IgD-negative memory B cell (primary cell): ENCODE data around the gene GYS1. TPM values are rescaled to one million over a fixed set of nuclear protein-coding genes. Genes with fewer than 3 reads are reported as not detected.
"Not testable (repeated sequence)": the region's sequence is repeated elsewhere in the genome, so short reads cannot be mapped to it uniquely, and the experiment has no call there.

Experiments
- H3K27ac Mint-ChIP-seq, 3 donors: one replicate each; pipeline ENCODE4 v1.8.0; 2020 to 2022; ENCODE audit warnings: mild to moderate bottlenecking in 3 of 3, mixed read lengths in 3 of 3, moderate library complexity in 1 of 3
- H3K27me3 Mint-ChIP-seq: one replicate; pipeline ENCODE4 v1.8.0; 2021; ENCODE audit warnings: mixed read lengths
- H3K36me3 Mint-ChIP-seq: one replicate; pipeline ENCODE4 v1.8.0; 2020; ENCODE audit warnings: mild to moderate bottlenecking, mixed read lengths
- H3K4me1 Mint-ChIP-seq, 3 donors: one replicate each; pipeline ENCODE4 v1.8.0; 2020 to 2022; ENCODE audit warnings: mixed read lengths in 3 of 3, mild to moderate bottlenecking in 1 of 3
- H3K4me3 Mint-ChIP-seq, 4 donors: one replicate each; pipeline ENCODE4 v1.8.0; 2020 to 2022; ENCODE audit warnings: mild to moderate bottlenecking in 4 of 4, mixed read lengths in 4 of 4, moderate library complexity in 3 of 4
- H3K9me3 Mint-ChIP-seq, 3 donors: one replicate each; pipeline ENCODE4 v1.8.0; 2020 to 2021; ENCODE audit warnings: mixed read lengths in 3 of 3, mild to moderate bottlenecking in 1 of 3
- polyA plus RNA-seq: library from polyadenylated mRNA; unstranded; fragments of 300-500 nt; fragmentation: Illumina TruSeq; gene quantifications from one replicate; pipeline ENCODE4 v1.2.3, GENCODE V29; 2021

Gene GYS1
- polyA plus RNA-seq, 1 donor from 2014 or later: 26.4 TPM

DNA sequence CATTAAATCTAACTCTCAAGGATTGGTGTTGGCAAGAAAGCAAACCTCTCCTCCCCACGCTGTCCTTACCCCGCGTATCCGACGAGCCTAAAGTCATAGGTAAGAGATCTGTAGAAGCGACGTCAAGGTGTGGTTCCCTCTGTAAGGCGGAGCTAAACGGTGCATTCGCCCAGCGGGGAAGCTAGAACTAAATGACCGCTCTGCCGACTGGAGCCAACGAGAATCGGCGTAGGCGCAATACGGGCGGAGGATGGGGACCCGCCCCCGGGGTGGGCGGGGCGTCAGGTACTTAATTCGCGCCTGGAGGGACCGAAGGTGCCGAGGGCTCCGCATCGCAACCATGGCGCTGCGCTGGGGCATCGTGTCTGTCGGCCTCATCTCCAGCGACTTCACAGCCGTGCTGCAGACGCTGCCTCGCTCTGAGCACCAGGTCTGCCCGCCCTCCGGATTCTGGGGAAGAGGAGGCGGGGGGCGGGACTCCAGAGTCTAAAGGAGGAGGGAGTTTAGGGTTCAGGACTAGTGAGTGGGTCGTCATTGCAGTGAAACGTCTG, 59.7 kb downstream of the GYS1 start, which contains the start of gene DHDH:
Gene DHDH, plus strand, starts transcription at position 318 of the 551 bp plus-strand sequence. Its CDS starts 23 bp downstream, at position 341.
- Mint-ChIP-seq H3K27me3 (peaks cover 7% of the 10 kb centered on the region), H3K36me3 (no peaks in the 10 kb centered on the region), H3K4me1 (peaks cover 3 to 10% (median 6%) of the 10 kb centered on the region in 3 donors), H3K4me3 (peak within 1 kb of the TSS; percentile 67 to 94 (median 87)), H3K9me3 (no peaks in the 10 kb centered on the region), H3K27ac (no peak within 1 kb of the TSS)

DNA sequence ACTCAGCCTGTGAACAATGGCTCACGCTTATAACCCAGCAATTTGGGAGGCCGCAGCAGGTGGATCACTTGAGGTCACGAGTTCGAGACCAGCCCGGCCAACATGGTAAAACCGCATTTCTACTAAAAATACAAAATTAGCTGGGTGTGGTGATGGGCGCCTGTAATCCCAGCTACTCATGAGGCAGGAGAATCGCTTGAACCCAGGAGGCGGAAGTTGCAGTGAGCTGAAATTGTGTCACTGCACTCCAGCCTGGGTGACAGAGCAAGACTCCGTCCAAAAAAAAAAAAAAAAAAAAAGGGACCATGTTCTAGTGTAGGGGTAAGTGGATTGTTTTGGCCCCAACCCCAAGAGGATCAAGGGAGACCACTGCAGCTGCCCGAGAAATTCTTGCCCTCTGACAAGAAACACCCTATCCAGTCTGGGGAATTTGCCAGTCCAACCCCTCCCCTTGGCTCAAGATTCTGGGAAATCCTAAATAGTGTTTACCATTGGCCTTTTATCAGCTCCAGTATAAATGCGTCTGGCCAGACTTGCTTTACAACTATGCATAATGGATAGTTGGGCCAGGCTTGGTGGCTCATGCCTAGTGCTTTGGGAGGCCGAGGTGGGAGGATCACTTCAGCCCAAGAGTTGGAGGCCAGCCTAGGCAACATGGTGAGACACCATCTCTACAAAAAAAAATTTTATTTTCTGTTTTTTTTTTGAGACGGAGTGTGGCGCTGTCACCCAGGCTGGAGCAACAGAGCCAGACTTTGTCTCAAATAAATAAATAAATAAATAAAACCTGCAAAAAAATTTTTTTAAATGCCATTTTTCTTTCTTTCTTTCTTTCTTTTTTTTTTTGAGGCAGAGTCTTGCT, 64.7 kb downstream of the GYS1 start:
- H3K27me3 Mint-ChIP-seq: peaks cover 5% of the 10 kb centered on the region
- no peak overlapping the region for H3K4me3 Mint-ChIP-seq
- H3K36me3 Mint-ChIP-seq: no peaks in the 10 kb centered on the region
- peaks cover 3 to 4% (median 3%) of the 10 kb centered on the region in 3 donors for H3K4me1 Mint-ChIP-seq
- H3K27ac Mint-ChIP-seq: no peak overlapping the region
- H3K9me3 Mint-ChIP-seq: no peaks in the 10 kb centered on the region

DNA sequence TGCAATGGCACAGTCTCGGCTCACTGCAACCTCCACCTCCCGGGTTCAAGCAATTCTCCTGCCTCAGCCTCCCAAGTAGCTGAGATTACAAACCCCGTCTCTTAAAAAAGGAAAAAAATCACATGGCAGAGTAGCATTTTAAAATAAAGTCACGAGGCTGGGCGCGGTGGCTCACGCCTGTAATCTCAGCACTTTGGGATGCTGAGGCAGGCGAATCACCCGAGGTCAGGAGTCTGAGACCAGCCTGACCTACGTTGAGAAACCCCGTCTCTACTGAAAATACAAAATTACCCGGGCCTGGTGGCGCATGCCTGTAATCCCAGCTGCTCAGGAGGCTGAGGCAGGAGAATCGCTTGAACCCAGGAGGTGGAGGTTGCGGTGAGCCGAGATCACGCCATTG, 65.4 kb downstream of the GYS1 start:
- not testable (repeated sequence) for H3K36me3 Mint-ChIP-seq, H3K4me1 Mint-ChIP-seq, H3K4me3 Mint-ChIP-seq, H3K27me3 Mint-ChIP-seq, H3K27ac Mint-ChIP-seq, H3K9me3 Mint-ChIP-seq

DNA sequence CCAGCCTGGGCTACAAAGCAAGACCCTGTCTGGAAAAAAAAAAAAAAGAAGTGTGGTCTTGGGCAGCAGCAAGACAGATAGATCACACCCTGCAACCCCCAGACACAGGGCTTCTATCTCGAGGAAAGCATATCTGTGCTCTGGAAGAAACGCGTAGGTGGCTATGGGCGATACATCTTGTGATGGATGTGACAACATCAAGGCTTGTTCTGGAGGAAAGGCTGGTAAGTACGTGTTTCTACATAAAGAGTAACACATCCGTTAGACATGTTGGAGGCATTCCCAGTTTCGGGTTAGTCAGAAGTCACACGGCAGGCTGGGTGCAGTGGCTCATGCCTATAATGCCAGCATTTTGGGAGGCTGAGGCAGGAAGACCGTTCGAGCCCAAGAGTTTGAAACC, 66.2 kb downstream of the GYS1 start:
- Mint-ChIP-seq H3K9me3 (no peaks in the 10 kb centered on the region), H3K4me3 (peak overlapping the region in 1 of 4 donors; percentile 31), H3K27me3 (no peaks in the 10 kb centered on the region), H3K27ac (no peak overlapping the region), H3K4me1 (peaks cover 0 to 1% (median 0%) of the 10 kb centered on the region in 3 donors), H3K36me3 (peaks cover 3% of the 10 kb centered on the region)

DNA sequence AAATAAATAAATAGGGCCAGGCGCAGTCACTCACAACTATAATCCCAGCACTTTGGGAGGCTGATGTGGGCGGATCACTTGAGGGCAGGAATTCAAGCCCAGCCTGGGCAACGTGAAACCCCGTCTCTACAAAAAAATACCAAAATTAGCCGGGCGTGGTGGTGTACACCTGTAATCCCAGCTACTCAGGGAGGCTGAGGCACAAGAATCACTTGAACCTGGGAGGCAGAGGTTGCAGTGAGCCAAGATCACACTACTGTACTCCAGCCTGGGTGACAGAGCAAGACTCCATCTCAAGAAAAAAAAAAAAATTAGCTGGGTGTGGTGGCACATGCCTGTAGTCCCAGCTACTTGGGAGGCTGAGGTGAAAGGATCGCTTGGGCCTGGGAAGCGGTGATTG, 67.2 kb downstream of the GYS1 start:
- H3K27me3 Mint-ChIP-seq, H3K27ac Mint-ChIP-seq, H3K4me3 Mint-ChIP-seq, H3K4me1 Mint-ChIP-seq, H3K36me3 Mint-ChIP-seq, H3K9me3 Mint-ChIP-seq: not testable (repeated sequence)

DNA sequence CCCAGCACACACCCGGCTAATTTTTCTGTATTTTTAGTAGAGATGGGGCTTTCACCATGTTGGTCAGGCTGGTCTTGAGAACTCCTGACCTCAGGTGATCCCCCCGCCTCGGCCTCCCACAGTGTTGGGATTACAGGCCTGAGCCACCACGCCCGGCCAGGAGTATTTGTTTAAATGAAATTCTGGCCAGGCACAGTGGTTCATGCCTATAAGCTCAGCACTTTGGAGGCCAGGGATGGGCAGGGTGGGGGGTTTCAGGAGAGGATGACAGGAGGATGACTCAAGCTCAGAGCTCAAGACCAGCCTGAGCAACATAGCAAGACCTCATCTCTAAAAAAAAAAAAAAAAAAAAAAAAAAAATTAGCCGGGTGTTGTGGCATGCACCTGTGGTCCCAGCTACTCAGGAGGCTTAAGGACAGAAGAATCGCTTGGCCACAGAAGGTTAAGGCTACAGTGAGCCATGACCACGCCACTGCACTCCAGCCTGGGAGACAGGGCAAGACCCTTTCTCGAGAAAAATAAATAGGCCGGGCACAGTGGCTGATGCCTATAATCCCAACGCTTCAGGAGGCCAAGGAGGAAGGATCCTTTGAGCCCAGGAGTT, 67.8 kb downstream of the GYS1 start:
- Mint-ChIP-seq H3K9me3 (no peaks in the 10 kb centered on the region), H3K27ac (no peak overlapping the region), H3K27me3 (no peaks in the 10 kb centered on the region)

DNA sequence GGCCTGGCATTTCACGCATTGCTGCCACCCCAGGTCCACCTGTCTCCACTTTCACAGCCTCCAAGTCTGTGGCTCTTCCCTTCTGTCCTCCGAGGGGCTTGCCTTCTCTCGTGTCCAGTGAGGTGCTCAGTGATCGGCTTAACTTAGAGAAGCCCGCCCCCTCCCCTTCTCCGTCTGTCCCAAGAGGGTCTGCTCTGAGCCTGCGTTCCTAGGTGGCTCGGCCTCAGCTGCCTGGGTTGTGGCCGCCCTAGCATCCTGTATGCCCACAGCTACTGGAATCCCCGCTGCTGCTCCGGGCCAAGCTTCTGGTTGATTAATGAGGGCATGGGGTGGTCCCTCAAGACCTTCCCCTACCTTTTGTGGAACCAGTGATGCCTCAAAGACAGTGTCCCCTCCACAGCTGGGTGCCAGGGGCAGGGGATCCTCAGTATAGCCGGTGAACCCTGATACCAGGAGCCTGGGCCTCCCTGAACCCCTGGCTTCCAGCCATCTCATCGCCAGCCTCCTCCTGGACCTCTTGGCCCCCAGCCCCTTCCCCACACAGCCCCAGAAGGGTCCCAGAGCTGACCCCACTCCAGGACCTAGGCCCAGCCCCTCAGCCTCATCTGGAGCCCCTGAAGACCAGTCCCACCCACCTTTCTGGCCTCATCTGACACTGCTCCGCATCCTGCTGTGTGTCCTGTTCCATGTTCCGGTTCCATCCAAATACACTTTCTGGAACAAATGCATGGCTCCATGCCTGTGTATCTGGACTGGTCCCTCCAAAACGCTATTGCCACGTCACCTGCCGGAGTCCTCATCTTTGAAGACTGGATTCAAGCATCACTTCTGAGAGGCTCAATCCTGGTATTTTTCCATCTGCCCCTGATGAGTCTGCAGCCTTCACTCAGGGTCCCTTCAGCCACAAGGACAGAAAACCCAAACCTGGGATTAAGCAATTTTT, 70.3 kb downstream of the GYS1 start:
- Mint-ChIP-seq H3K27ac (no peak overlapping the region), H3K4me3 (peak overlapping the region in 1 of 4 donors; percentile 41), H3K27me3 (no peaks in the 10 kb centered on the region), H3K36me3 (peaks cover 5% of the 10 kb centered on the region), H3K4me1 (peaks cover 0 to 5% (median 4%) of the 10 kb centered on the region in 3 donors), H3K9me3 (no peaks in the 10 kb centered on the region)

More for the DNA sequence above, 67.8 kb downstream of the GYS1 start:
- Mint-ChIP-seq H3K4me1 (peaks cover 0 to 1% (median 0%) of the 10 kb centered on the region in 3 donors), H3K4me3 (no peak overlapping the region), H3K36me3 (peaks cover 3% of the 10 kb centered on the region)

DNA sequence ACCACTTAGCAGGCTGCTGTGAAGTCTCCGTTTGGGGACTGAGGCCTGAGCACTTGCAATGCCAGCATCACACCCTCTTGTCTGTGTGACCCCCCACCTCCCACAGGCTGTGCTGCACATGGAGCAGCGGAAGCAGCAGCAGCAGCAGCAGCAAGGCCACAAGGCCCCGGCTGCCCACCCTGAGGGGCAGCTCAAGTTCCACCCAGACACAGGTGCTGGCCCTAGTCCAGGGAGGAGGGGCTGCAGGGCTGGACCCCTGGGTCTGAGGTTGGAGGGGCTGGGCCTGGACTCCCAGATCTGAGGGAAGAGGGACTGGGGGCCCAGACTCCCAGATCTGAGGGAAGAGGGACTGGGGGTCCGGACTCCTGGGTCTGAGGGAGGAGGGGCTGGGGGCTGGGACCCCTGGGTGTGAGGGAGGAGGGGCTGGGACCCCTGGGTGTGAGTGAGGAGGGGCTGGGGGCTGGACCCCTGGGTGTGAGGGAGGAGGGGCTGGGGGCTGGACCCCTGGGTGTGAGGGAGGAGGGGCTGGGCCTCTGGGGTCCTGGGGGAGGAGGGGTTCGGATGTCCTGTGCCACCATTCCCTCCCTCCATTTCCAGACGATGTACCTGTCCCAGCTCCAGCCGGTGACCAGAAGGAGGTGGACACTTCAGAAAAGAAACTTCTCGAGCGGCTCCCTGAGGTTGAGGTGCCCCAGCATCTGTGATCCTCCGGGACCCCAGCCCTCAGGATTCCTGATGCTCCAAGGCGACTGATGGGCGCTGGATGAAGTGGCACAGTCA, 71.2 kb downstream of the GYS1 start:
- Mint-ChIP-seq H3K9me3 (no peaks in the 10 kb centered on the region), H3K4me3 (no peak overlapping the region), H3K27me3 (no peaks in the 10 kb centered on the region), H3K4me1 (peaks cover 0 to 6% (median 6%) of the 10 kb centered on the region in 3 donors), H3K27ac (no peak overlapping the region), H3K36me3 (peaks cover 5% of the 10 kb centered on the region)

DNA sequence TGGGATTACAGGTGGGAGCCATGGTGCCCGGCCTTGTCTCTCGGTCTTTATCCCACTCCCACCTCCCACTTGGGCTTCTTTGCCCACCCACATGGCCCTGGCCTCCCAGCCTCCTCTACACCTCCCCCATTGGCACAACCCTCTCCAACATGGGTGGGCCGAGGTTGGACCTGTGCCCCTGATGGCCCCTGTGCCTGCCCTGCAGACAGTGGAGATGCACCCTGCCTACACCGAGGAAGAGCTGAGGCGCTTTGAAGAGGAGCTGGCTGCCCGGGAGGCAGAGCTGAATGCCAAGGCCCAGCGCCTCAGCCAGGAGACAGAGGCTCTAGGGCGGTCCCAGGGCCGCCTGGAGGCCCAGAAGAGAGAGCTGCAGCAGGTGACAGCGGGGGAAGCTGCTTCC, 72.2 kb downstream of the GYS1 start:
- H3K27ac Mint-ChIP-seq: no peak overlapping the region
- no peaks in the 10 kb centered on the region for H3K27me3 Mint-ChIP-seq

DNA sequence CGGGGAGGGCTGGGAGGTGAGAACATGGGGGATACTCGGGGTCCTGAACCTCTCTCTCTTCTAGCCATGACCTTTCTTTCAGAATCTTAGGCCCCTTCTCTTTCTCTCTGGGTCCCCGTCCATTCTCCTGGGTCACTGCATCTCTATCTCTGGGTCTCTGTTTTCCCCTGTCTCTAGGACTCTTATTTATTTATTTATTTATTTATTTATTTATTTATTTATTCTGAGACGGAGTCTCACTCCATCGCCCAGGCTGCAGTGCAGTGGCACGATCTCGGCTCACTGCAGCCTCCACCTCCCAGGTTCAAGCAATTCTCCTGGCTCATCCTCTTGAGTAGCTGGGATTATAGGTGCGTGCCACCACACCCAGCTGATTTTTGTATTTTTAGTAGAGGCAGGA, 73.8 kb downstream of the GYS1 start:
- not testable (repeated sequence) for H3K27me3 Mint-ChIP-seq, H3K36me3 Mint-ChIP-seq, H3K9me3 Mint-ChIP-seq, H3K4me1 Mint-ChIP-seq, H3K4me3 Mint-ChIP-seq
- peak overlapping the region in 1 of 3 donors; percentile 62 for H3K27ac Mint-ChIP-seq

More for the DNA sequence above, 72.2 kb downstream of the GYS1 start:
- peaks cover 5% of the 10 kb centered on the region for H3K36me3 Mint-ChIP-seq
- H3K4me1 Mint-ChIP-seq: peaks cover 0 to 6% (median 6%) of the 10 kb centered on the region in 3 donors
- H3K4me3 Mint-ChIP-seq: no peak overlapping the region
- no peaks in the 10 kb centered on the region for H3K9me3 Mint-ChIP-seq

DNA sequence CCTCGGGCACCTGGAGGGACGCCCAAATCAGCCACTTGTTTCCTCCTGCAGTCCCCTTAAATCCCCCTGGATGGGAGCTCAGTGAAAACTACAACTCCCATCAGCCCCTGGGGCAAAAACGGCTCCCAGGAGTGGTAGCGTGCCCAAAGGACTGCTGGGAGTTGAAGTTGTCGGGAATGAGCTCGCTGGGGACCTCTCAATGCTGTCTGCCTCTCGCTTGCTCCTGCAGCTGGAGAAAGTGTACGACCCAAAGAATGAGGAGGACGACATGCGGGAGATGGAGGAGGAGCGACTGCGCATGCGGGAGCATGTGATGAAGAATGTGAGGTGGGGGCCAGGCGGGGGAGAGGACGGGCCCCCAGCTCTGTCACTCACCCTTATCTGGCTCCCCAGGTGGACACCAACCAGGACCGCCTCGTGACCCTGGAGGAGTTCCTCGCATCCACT, 74.3 kb downstream of the GYS1 start:
- Mint-ChIP-seq H3K9me3 (no peaks in the 10 kb centered on the region), H3K4me1 (peaks cover 0 to 6% (median 6%) of the 10 kb centered on the region in 3 donors), H3K36me3 (peaks cover 5% of the 10 kb centered on the region), H3K27me3 (no peaks in the 10 kb centered on the region), H3K27ac (peak overlapping the region in 1 of 3 donors; percentile 62), H3K4me3 (no peak overlapping the region)
